Stimulated activated CD8-positive, alpha-beta memory T cell treated with anti-CD3 and anti-CD28 coated beads, Interleukin-12 subunit alpha, Interleukin-12 subunit beta, amount 100 ng/mL, for 1 hour (primary cell): ENCODE measurements around the gene PIGM.

Experiments
- DNase-seq: peaks from one replicate; pipeline ENCODE4 v3.0.0-alpha.2; 2020; ENCODE audit warnings: low read depth

PIGM gene

GRCh38 chr1:160022330-160023310 lies 9.2 kb downstream of the PIGM start:
- DNase-seq = no peak

- DNase-seq = no peak
Observed at GRCh38 chr1:160021376-160022074, 10.3 kb downstream of the PIGM start.

GRCh38 chr1:160020196-160020595 lies 11.6 kb downstream of the PIGM start:
- no peak for DNase-seq

GRCh38 chr1:160018900-160019299 lies 12.9 kb downstream of the PIGM start:
- DNase-seq = no peak

GRCh38 chr1:160018347-160018746 lies 13.4 kb downstream of the PIGM start:
- DNase-seq = no peak

GRCh38 chr1:160017592-160017991 lies 14.2 kb downstream of the PIGM start:
- DNase-seq = no peak

- DNase-seq = no peak
Observed at GRCh38 chr1:160011781-160012180, 20.0 kb downstream of the PIGM start.

- no peak for DNase-seq
Observed at GRCh38 chr1:160009801-160010200, 22.0 kb downstream of the PIGM start.

GRCh38 chr1:160009081-160009480 lies 22.7 kb downstream of the PIGM start:
- no peak for DNase-seq

- DNase-seq = no peak
Observed at GRCh38 chr1:160007577-160008200, 24.1 kb downstream of the PIGM start.

- peak; percentile 43 for DNase-seq
Observed at GRCh38 chr1:160006312-160006940, 25.4 kb downstream of the PIGM start.

GRCh38 chr1:160005070-160005469 lies 26.7 kb downstream of the PIGM start:
- DNase-seq = no peak

GRCh38 chr1:160004425-160004824 lies 27.4 kb downstream of the PIGM start:
- no peak for DNase-seq

GRCh38 chr1:160004001-160004400 lies 27.8 kb downstream of the PIGM start:
- no peak for DNase-seq

- DNase-seq = no peak
Observed at GRCh38 chr1:160001440-160001839, 30.4 kb downstream of the PIGM start.

GRCh38 chr1:159999204-159999603 lies 32.6 kb downstream of the PIGM start:
- no peak for DNase-seq

- no peak for DNase-seq
Observed at GRCh38 chr1:159996653-159997052, 35.1 kb downstream of the PIGM start.

GRCh38 chr1:159994896-159995295 lies 36.9 kb downstream of the PIGM start:
- DNase-seq = no peak

GRCh38 chr1:159993911-159994310 lies 37.9 kb downstream of the PIGM start:
- no peak for DNase-seq

GRCh38 chr1:159992161-159992560 lies 39.6 kb downstream of the PIGM start:
- DNase-seq = no peak

GRCh38 chr1:159991513-159991912 lies 40.3 kb downstream of the PIGM start:
- no peak for DNase-seq

GRCh38 chr1:159990005-159990404 lies 41.8 kb downstream of the PIGM start:
- no peak for DNase-seq
